Sigmoid colon (tissue), 7 donors: ENCODE measurements around the gene PTCHD1. TPM values are rescaled to one million over a fixed set of nuclear protein-coding genes. Genes with fewer than 3 reads are reported as not detected.

Experiments used
- DNase-seq: peaks from one replicate; pipeline ENCODE4 v3.0.0-alpha.2; 2019
- H3K27ac ChIP-seq, 4 donors: fragments of 200-600 bp; sonication (generic); one replicate each; pipeline ENCODE4 v1.5.1; 2016 to 2019; ENCODE audit warnings: mild to moderate bottlenecking in 1 of 4
- H3K27me3 ChIP-seq, 3 donors: fragments of 200-600 bp; sonication (generic); one replicate each; pipeline ENCODE4 v1.5.1; 2019; ENCODE audit warnings: mild to moderate bottlenecking in 1 of 3
- H3K36me3 ChIP-seq, 4 donors: fragments of 200-600 bp; sonication (generic); one replicate each; pipeline ENCODE4 v1.5.1; 2016 to 2019
- H3K4me1 ChIP-seq, 4 donors: fragments of 200-600 bp; sonication (generic); one replicate each; pipeline ENCODE4 v1.5.1; 2017 to 2019
- H3K4me3 ChIP-seq, 4 donors: fragments of 200-600 bp; sonication (generic); one replicate each; pipeline ENCODE4 v1.5.1; 2017 to 2019; ENCODE audit warnings: mild to moderate bottlenecking in 2 of 4, moderate library complexity in 1 of 4
- H3K9me3 ChIP-seq, 4 donors: fragments of 200-600 bp in 3 of 4; sonication (generic) in 3 of 4; one replicate each; pipeline versions ENCODE4 v1.5.1 to v1.6.1; 2013 to 2019
- EP300 ChIP-seq, 4 donors: sonication (generic); formaldehyde crosslinking; IDR thresholded peaks; one replicate each; pipeline ENCODE4 v1.6.1; 2017; ENCODE audit warnings: antibody characterized with exemption in 4 of 4
- POLR2A ChIP-seq, 2 donors: fragments of 450-650 bp; IDR thresholded peaks; one replicate each; pipeline ENCODE4 v1.6.1; 2016; ENCODE audit warnings: antibody characterized with exemption in 2 of 2, mild to moderate bottlenecking in 2 of 2, moderate library complexity in 2 of 2
- POLR2AphosphoS5 ChIP-seq, 4 donors: sonication (generic); formaldehyde crosslinking; IDR thresholded peaks; one replicate each; pipeline ENCODE4 v1.6.1; 2017; ENCODE audit warnings: antibody characterized with exemption in 4 of 4
- WGBS, 2 donors: extraction: QIAGEN DNeasy Blood & Tissue Kit; methylation state at CpG; one replicate each; pipeline ENCODE4 v1.1.7; 2013; 5-methylcytosine and 5-hydroxymethylcytosine counted together
- intact Hi-C: fragments of 100-400 bp; cut with DNase I; formaldehyde crosslinking; loops from one replicate; pipeline ENCODE4 v1.15.1; 2023
- polyA plus RNA-seq, 3 donors: library from polyadenylated mRNA; stranded (reverse); fragments of 200-250 nt; gene quantifications; one replicate each; pipeline ENCODE4 v1.2.3, GENCODE V29; 2013
- total RNA-seq, 4 donors: library from RNA; depleted of rRNA; stranded (reverse); fragments of >200 nt; gene quantifications; one replicate each; pipeline ENCODE4 v1.1.0, GENCODE V29; 2016
- TF ChIP-seq, protein P1 (sequence below), 4 experiments: fragments of 450-650 bp in 3 of 4; fragments of 200-600 bp in 1 of 4; IDR thresholded peaks; one replicate each; pipeline ENCODE4 v1.5.1; 2016 to 2019; ENCODE audit warnings: antibody characterized with exemption in 4 of 4, mild to moderate bottlenecking in 3 of 4, moderate library complexity in 2 of 4
- donor health status: healthy with polysubstance abuse.
- donor health status: Bipolar disorder and iron deficiency.
- donor health status: healthy.

The PTCHD1 gene
- total and polyA plus RNA-seq, 7 donors: under 0.01 to 31.6 (median 21.0) TPM; not detected in 1

DNA sequence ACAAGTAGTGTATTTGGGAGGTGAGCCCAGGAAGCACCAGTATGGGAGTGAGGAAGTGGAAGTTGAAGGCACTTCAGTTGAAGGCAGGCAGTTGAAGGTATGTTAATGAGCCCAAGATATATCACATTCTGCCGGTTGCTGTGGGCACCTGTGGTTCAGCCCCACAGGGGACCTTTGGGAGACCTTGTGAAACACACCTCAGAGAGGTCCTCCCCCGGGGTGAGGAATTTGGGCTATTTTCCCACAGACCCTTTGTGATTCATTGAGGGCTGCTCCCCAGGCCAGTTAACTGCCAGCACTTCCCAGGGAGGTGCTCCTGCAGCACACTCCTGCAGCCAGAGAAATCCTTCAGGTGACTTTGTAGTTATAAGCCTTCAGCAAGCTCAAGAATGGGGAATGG is 45.9 kb downstream of the PTCHD1 start:
- Histone ChIP-seq H3K4me1 (peaks cover 0 to 31% (median 16%) of the 10 kb centered on the region in 4 donors), H3K4me3 (no peak overlapping the region), H3K9me3 (no peaks in the 10 kb centered on the region), H3K27ac (peak overlapping the region in 1 of 4 donors; percentile 55), H3K27me3 (no peaks in the 10 kb centered on the region), H3K36me3 (no peaks in the 10 kb centered on the region)
- no peak for DNase-seq
- intact Hi-C loops: no loop called here
- TF ChIP-seq POLR2A (IDR thresholded peaks at IDR 0.05): no peak
- TF ChIP-seq EP300 (IDR thresholded peaks at IDR 0.05): no peak
- TF ChIP-seq, protein P1, sequence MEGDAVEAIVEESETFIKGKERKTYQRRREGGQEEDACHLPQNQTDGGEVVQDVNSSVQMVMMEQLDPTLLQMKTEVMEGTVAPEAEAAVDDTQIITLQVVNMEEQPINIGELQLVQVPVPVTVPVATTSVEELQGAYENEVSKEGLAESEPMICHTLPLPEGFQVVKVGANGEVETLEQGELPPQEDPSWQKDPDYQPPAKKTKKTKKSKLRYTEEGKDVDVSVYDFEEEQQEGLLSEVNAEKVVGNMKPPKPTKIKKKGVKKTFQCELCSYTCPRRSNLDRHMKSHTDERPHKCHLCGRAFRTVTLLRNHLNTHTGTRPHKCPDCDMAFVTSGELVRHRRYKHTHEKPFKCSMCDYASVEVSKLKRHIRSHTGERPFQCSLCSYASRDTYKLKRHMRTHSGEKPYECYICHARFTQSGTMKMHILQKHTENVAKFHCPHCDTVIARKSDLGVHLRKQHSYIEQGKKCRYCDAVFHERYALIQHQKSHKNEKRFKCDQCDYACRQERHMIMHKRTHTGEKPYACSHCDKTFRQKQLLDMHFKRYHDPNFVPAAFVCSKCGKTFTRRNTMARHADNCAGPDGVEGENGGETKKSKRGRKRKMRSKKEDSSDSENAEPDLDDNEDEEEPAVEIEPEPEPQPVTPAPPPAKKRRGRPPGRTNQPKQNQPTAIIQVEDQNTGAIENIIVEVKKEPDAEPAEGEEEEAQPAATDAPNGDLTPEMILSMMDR (IDR thresholded peaks at IDR 0.05): no peak
- TF ChIP-seq POLR2AphosphoS5 (IDR thresholded peaks at IDR 0.05): no peak
- 75 to 91% methylated on average over 2 of the region's 2 CpGs for WGBS, 2 donors

DNA sequence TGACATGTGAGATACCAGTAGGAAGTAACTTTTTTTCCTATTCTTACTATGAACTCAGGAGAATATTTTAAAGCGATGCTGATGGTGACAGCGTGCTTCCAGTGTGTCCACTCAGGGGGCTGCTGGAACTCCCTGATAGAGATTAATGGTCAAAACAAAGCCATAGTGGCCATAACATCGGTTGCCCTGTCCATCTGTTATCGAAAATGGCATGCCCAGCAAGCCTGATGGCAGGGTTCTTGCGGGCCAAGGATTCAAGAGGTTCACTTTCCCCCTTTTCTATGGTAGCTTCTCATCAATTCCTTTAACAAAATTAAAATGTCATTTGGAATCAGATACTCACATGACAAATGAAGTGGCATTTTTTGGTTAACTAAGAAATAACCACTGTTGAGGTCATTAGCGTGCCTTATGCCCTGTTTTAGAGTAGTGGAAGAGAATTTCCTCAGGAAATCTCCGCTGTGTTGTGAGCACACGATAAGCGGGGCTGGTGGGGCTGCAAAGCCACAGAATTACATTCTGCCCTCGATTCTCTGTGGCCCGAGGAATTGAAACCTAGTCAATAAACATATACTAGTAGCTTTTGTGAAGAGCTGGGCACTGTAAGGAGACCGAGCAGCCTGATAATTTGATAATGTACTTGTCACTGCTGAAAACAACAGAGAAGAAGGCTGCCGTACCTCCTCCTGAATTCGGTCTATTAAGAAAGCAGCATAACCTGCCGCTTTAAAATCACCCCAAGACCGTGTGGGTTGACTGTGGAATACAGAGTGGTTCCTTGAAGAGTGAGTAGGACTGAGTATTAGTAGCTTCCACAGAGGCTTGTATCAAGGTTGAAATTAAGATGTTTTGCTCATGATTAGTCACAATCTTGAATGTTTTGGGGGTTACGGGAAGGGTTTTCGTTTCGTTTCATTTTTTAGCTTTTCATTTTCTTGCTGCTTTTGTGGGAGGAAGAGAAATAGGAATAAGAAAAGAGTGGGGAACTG is 46.7 kb downstream of the PTCHD1 start:
- DNase-seq: no peak
- 59 to 85% methylated on average over 19 of the region's 19 CpGs for WGBS, 2 donors
- no peak overlapping the region for H3K4me3 ChIP-seq
- no peaks in the 10 kb centered on the region for H3K27me3 ChIP-seq
- no peaks in the 10 kb centered on the region for H3K36me3 ChIP-seq
- TF ChIP-seq POLR2AphosphoS5 (IDR thresholded peaks at IDR 0.05): no peak
- TF ChIP-seq EP300 (IDR thresholded peaks at IDR 0.05): no peak
- TF ChIP-seq, protein P1 (IDR thresholded peaks at IDR 0.05): no peak
- TF ChIP-seq POLR2A (IDR thresholded peaks at IDR 0.05): no peak
- no peaks in the 10 kb centered on the region for H3K9me3 ChIP-seq
- peaks cover 0 to 34% (median 14%) of the 10 kb centered on the region in 4 donors for H3K4me1 ChIP-seq
- H3K27ac ChIP-seq: peak overlapping the region in 3 of 4 donors; percentile 31 to 60 (median 55)
- intact Hi-C loops: no loop called here

DNA sequence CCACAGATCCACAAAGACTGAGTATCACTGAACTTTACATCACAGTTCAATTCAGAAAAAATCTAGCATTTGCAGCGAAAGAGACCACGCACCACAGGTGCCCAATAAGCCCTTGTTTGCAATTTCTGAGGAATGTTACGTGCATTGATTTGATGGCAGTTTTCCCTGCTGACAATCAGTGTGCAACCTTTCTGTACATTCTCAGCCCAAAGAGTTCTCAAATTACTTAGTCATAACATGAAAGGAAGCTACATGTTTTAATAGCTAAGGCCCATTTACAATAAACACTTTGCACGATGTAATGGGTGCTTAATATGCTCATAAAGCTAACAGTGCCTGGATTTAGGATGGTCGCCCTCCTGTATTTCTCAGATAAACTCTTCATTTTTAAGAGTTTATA is 47.9 kb downstream of the PTCHD1 start:
- TF ChIP-seq POLR2AphosphoS5 (IDR thresholded peaks at IDR 0.05) (peak in 2 of 4 donors; percentile 10 to 22), POLR2A (IDR thresholded peaks at IDR 0.05) (no peak)
- 81 to 87% methylated on average over 5 of the region's 5 CpGs for WGBS, 2 donors
- Histone ChIP-seq H3K4me1 (peaks cover 0 to 37% (median 14%) of the 10 kb centered on the region in 4 donors), H3K27me3 (no peaks in the 10 kb centered on the region), H3K9me3 (no peaks in the 10 kb centered on the region), H3K36me3 (no peaks in the 10 kb centered on the region), H3K27ac (peak overlapping the region in 3 of 4 donors; percentile 12 to 60 (median 55)), H3K4me3 (no peak overlapping the region)
- intact Hi-C loops: no loop called here
- no peak for DNase-seq

DNA sequence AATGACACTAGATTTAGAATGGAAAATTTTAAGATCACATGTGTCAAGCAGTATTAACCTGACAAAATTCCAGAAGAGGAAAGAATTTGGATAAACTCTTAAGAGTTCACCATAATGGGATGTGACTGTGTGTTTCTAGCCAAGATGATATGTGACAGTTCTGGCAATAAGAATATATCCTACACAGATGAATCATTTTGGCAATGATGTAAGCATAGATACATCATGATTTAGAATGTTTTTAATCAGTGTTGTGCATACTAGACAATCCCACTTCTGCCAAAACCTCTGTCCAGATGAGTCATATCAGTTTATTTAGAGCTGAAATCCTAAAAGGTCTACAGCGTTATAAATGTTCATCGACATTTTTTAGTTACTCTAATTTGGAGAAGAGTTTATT is 48.8 kb downstream of the PTCHD1 start:
- Histone ChIP-seq H3K36me3 (no peaks in the 10 kb centered on the region), H3K27ac (peak overlapping the region in 3 of 4 donors; percentile 12 to 60 (median 55)), H3K4me1 (peaks cover 0 to 42% (median 14%) of the 10 kb centered on the region in 4 donors), H3K27me3 (no peaks in the 10 kb centered on the region), H3K4me3 (no peak overlapping the region), H3K9me3 (no peaks in the 10 kb centered on the region)
- WGBS, 2 donors: 79 to 92% methylated on average over 2 of the region's 2 CpGs
- no peak for DNase-seq
- intact Hi-C loops: no loop called here
- no peak for TF ChIP-seq EP300 (IDR thresholded peaks at IDR 0.05)
- peak; percentile 22 to 72 (median 50) for TF ChIP-seq POLR2AphosphoS5 (IDR thresholded peaks at IDR 0.05)

DNA sequence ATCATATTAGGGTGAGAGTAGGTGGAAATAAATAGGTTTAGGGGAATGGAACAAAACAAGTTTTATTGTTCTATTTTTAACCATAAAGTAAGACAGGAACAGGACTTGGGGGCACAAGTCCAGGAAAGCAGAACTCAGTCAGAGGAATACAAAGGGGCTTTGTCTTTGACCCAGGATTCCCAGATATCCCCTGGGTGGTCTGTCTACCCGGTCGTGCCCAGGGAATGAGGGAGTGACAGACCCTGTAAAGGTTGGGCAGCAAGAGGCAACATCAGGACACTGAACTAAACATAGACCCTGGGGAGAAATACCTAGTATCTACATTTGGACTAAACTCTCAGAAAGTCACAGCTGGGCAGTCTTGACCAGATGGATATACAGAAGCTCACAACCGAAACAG is 50.6 kb downstream of the PTCHD1 start:
- no peaks in the 10 kb centered on the region for H3K27me3 ChIP-seq
- H3K27ac ChIP-seq: peak overlapping the region in 3 of 4 donors; percentile 59 to 67 (median 61)
- no peak for DNase-seq
- H3K4me3 ChIP-seq: no peak overlapping the region
- TF ChIP-seq, protein P1 (IDR thresholded peaks at IDR 0.05): no peak
- TF ChIP-seq POLR2AphosphoS5 (IDR thresholded peaks at IDR 0.05) (no peak), EP300 (IDR thresholded peaks at IDR 0.05) (no peak), POLR2A (IDR thresholded peaks at IDR 0.05) (no peak)
- H3K36me3 ChIP-seq: no peaks in the 10 kb centered on the region
- intact Hi-C loops: no loop called here
- peaks cover 0 to 42% (median 14%) of the 10 kb centered on the region in 4 donors for H3K4me1 ChIP-seq
- WGBS, 2 donors: 83 to 85% methylated on average over 3 of the region's 3 CpGs
- H3K9me3 ChIP-seq: no peaks in the 10 kb centered on the region
